ENCODE data around the gene FBXW7. TPM values are rescaled to one million over a fixed set of nuclear protein-coding genes. Genes with fewer than 3 reads are reported as not detected.

Gene FBXW7
- total RNA-seq, 1 experiment from 2014 or later = 23.0 TPM

- Histone ChIP-seq H3K4me2 (ENCODE audit: low read length) (no peak overlapping the region), H4K20me1 (ENCODE audit: insufficient read depth) (no peaks in the 10 kb centered on the region; the same call in 1 of the 2 replicates), H3K9me3 (ENCODE audit: control insufficient read depth in 1 of 2, insufficient read depth in 1 of 2, low read depth in 1 of 2, low read length in 2 of 2) (no peaks in the 10 kb centered on the region), H3K36me3 (ENCODE audit: control insufficient read depth in 1 of 2, insufficient read depth in 2 of 2, low read length in 2 of 2) (no peaks in the 10 kb centered on the region), H3K4me1 (ENCODE audit: control insufficient read depth in 1 of 2, insufficient read depth in 2 of 2, low read length in 2 of 2) (no peaks in the 10 kb centered on the region), H3K27me3 (ENCODE audit: insufficient read depth, low read length) (no peaks in the 10 kb centered on the region), H3K9ac (ENCODE audit: low read length) (no peak overlapping the region), H3K79me2 (ENCODE audit: insufficient read depth, low read length) (peaks cover 31% of the 10 kb centered on the region), H3K4me3 (replicated peaks in 1 of 2; ENCODE audit: low read depth in 1 of 2, low read length in 2 of 2) (no peak overlapping the region), H3K9me2 (ENCODE audit: insufficient read depth) (no peaks in the 10 kb centered on the region), H3K27ac (ENCODE audit: low read depth, low read length) (no peak overlapping the region), H2AFZ (ENCODE audit: low read depth, low read length, poor library complexity, severe bottlenecking) (no peak overlapping the region)
- DNase-seq (ENCODE audit: low read depth, low spot score) (no peak), ATAC-seq (no peak)
- intact Hi-C loops (cut with micrococcal nuclease) = no loop called here
- CTCF ChIA-PET = interaction anchor here (1.0 kb wide), 1 partner anchor 12 kb away, joined by 3 read pairs; no protein-coding TSS in a partner anchor
- BruUV-seq (replicated peaks) = no TSS peak
- RAD21 ChIA-PET (ENCODE audit: low non-redundant PET in 1 of 2, low total read pairs in 2 of 2, uncharacterized antibody in 2 of 2, unreplicated experiment in 2 of 2) = no interaction called here
- POLR2A ChIA-PET = no interaction called here
- TF ChIP-seq FOSL1 (IDR thresholded peaks at IDR 0.05; ENCODE audit: low read depth) (no peak), REST (IDR thresholded peaks at IDR 0.05; ENCODE audit: low read depth) (no peak), ZBTB33 (IDR thresholded peaks at IDR 0.05; ENCODE audit: extremely low read depth, insufficient replicate concordance, low read length) (no peak)
Measured at GRCh38 chr4:152421576-152421975, 114.3 kb downstream of the FBXW7 start.

All from HCT116 (cell line).